PC-9 (cell line): ENCODE results near the gene SLC22A1. TPM values are rescaled to one million over a fixed set of nuclear protein-coding genes. Genes with fewer than 3 reads are reported as not detected.

ENCODE experiments used
- BruUV-seq: library from RNA; stranded (reverse); fragments of 400-500 nt; replicated peaks from 2 replicates; lab custom pipeline; 2021; lab: Mats Ljungman, UMichigan
- CTCF ChIA-PET: fragments of 300-600 bp; sonication (Branson Sonifier 250); formaldehyde crosslinking; loops from one replicate; lab custom pipeline; 2022; ENCODE audit warnings: antibody characterized with exemption; lab: Charles Lee
- POLR2A ChIA-PET: fragments of 300-600 bp; sonication (Branson Sonifier 250); formaldehyde crosslinking; loops from one replicate; lab custom pipeline; 2022; ENCODE audit warnings: antibody characterized with exemption; ENCODE audit not compliant: unreplicated experiment; lab: Charles Lee
- DNase-seq, 2 experiments: peaks; one replicate each; pipeline versions ENCODE4 v3.0.0 to v3.0.0-alpha.2; 2015 to 2022; ENCODE audit warnings: mixed read lengths in 1 of 2
- H2AFZ ChIP-seq: fragments of 200-600 bp; sonication (generic); 2 replicates; pipeline ENCODE4 v1.8.1; 2017; ENCODE audit warnings: antibody characterized with exemption
- H3F3A ChIP-seq: fragments of 200-600 bp; sonication (generic); 2 replicates; pipeline ENCODE4 v1.8.1; 2017; ENCODE audit warnings: antibody characterized with exemption, mild to moderate bottlenecking, low read depth; ENCODE audit not compliant: insufficient read depth
- H3K27ac ChIP-seq: fragments of 200-600 bp; sonication (generic); 2 replicates; pipeline ENCODE4 v1.6.1; 2016; ENCODE audit warnings: mixed run types
- H3K27me3 ChIP-seq: fragments of 200-600 bp; sonication (generic); 2 replicates; pipeline ENCODE4 v1.6.1; 2016; ENCODE audit warnings: low read depth, mixed run types; ENCODE audit not compliant: insufficient read depth
- H3K36me3 ChIP-seq: fragments of 200-600 bp; sonication (generic); 2 replicates; pipeline ENCODE4 v1.6.1; 2016; ENCODE audit warnings: low read depth, mixed run types
- H3K4me1 ChIP-seq: fragments of 200-600 bp; sonication (generic); replicated peaks from 2 replicates; pipeline ENCODE4 v1.6.1; 2016; ENCODE audit warnings: mixed run types; ENCODE audit not compliant: insufficient read depth
- H3K4me2 ChIP-seq: fragments of 200-600 bp; sonication (generic); 2 replicates; pipeline ENCODE4 v1.6.1; 2017; ENCODE audit warnings: mixed run types
- H3K4me3 ChIP-seq: fragments of 200-600 bp; sonication (generic); 2 replicates; pipeline ENCODE4 v1.6.1; 2016; ENCODE audit warnings: mixed run types
- H3K79me2 ChIP-seq: fragments of 200-600 bp; sonication (generic); 2 replicates; pipeline ENCODE4 v1.6.1; 2017; ENCODE audit warnings: low read depth, mixed run types
- H3K9me2 ChIP-seq: fragments of 200-600 bp; sonication (generic); 2 replicates; pipeline ENCODE4 v1.8.1; 2017; ENCODE audit warnings: mild to moderate bottlenecking; ENCODE audit not compliant: insufficient read depth
- H3K9me3 ChIP-seq: fragments of 200-600 bp; sonication (generic); 2 replicates; pipeline ENCODE4 v1.8.1; 2016; ENCODE audit warnings: low read depth; ENCODE audit not compliant: insufficient read depth
- H4K20me1 ChIP-seq: fragments of 200-600 bp; sonication (generic); 2 replicates; pipeline ENCODE4 v1.8.1; 2017; ENCODE audit not compliant: insufficient read depth
- EZH2 ChIP-seq: fragments of 200-600 bp; sonication (generic); IDR thresholded peaks from 2 replicates; pipeline ENCODE4 v1.8.0; 2017; ENCODE audit warnings: antibody characterized with exemption, low read depth
- intact Hi-C: fragments of 100-400 bp; cut with micrococcal nuclease; formaldehyde crosslinking; loops from one replicate; pipeline ENCODE4 v1.10.0; 2022; ENCODE audit not compliant: unreplicated experiment
- total RNA-seq: library from RNA; stranded (reverse); gene quantifications from 2 replicates; pipeline ENCODE4 v1.2.3, GENCODE V29; 2021
- TF ChIP-seq, protein P1 (sequence below): fragments of 200-600 bp; sonication (generic); conservative IDR thresholded peaks from 2 replicates; pipeline ENCODE4 v1.6.1; 2017; ENCODE audit warnings: mixed run types, antibody characterized with exemption, mild to moderate bottlenecking, moderate library complexity

The SLC22A1 gene
- total RNA-seq, 1 experiment from 2014 or later, result not detected

DNA sequence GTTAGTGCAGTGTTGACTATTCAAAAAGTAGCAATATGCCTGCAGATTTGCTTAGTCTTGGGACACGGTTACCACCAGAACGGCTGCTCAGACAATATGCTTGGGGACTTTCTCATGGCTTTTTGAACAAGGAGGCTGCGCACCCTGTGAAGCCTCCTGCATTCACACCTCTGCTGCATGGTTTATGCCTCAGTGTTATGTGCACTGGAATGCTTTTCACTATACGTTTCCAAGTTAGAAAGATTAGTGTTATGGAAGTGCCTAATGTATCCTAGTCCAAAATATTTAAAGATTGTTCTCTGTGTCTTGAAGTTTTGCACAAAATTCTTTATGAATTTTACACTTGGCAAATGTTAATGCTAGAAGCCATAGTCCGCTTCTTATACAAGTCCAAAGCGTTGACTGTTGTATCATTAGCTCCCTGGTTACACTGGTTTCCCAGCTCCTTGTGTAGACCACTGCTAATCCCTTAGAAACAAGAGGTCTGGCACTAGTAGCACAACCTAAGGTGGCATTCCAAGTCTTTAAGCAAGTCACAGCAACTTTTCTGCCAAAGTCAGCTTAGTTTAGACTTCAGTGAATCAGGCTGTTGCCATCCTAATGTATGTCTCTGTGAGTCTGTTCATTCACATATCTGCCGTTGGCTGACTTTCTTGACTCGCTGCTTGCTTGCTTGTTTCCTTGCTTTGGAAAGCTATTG lies 26.3 kb upstream of the SLC22A1 start:
- Histone ChIP-seq H3K27me3 (no peaks in the 10 kb centered on the region), H3F3A (no peaks in the 10 kb centered on the region), H4K20me1 (peaks cover 3% of the 10 kb centered on the region; the same call in 1 of the 2 replicates), H3K9me2 (no peaks in the 10 kb centered on the region), H3K27ac (no peak overlapping the region), H3K4me2 (no peak overlapping the region), H3K79me2 (no peaks in the 10 kb centered on the region), H3K4me1 (no peaks in the 10 kb centered on the region), H2AFZ (no peak overlapping the region), H3K9me3 (no peaks in the 10 kb centered on the region), H3K36me3 (0 out of 2 replicates have a peak, but pooled peaks cover 6% of the 10 kb centered on the region), H3K4me3 (no peak overlapping the region)
- intact Hi-C loops, result no loop called here
- CTCF ChIA-PET, result no interaction called here
- BruUV-seq, result no TSS peak
- no peak for DNase-seq
- POLR2A ChIA-PET, result no interaction called here
- no peak for TF ChIP-seq EZH2

DNA sequence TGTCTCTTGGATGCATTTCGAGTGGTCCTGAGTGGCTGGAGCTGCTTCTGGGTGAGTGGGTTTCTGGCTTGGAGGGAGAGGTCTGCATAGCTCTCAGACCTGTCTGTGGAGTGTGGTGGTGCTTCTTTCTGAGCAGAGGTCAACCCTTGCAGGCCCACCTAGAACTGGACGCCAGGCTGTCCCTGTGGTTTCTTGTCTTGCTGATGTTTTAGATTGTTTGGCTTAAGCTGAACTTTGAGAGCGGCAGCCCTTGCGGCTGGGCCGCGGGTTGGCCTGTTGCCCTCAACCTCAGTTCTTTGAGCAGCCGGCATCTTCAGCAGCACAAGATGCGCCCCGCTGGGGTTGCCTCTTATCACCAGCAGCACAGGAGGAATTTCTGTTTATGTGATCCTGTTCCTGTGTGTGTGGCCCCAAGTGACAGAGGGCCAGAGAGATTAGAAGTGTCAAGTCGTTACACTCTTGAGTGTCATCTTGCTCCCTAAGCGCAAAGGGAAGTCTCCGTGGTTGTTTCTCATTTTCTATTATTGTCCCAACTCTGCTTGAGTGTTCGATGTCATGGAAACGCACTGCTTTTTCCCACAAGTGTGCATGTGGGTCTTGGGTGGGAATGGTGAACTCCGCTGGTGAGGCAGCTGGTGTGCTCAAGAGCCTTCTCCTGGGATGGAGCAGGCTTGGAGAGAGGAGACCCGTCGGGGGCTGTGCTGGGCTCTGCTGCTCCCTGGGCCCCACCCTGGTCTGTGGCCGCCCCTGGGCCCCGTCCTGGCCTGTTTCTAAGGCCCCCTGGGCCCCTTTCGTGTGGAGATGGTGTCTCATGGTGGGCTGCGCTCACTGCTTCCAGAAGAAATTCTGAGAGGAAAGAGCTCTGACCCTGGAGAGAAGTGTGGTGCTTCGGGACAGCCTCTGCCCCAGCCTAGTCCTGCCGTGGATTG lies 20.1 kb upstream of the SLC22A1 start:
- ChIA-PET POLR2A (no interaction called here), CTCF (no interaction called here)
- H3K9me3 ChIP-seq, result no peaks in the 10 kb centered on the region
- H3K4me3 ChIP-seq, result no peak overlapping the region
- H3K79me2 ChIP-seq, result no peaks in the 10 kb centered on the region
- DNase-seq, result no peak
- no TSS peak for BruUV-seq
- H3K4me2 ChIP-seq, result no peak overlapping the region
- H3K4me1 ChIP-seq, result no peaks in the 10 kb centered on the region
- intact Hi-C loops, result no loop called here
- no peaks in the 10 kb centered on the region for H4K20me1 ChIP-seq
- no peaks in the 10 kb centered on the region for H3F3A ChIP-seq
- no peak for TF ChIP-seq EZH2
- TF ChIP-seq, protein P1, sequence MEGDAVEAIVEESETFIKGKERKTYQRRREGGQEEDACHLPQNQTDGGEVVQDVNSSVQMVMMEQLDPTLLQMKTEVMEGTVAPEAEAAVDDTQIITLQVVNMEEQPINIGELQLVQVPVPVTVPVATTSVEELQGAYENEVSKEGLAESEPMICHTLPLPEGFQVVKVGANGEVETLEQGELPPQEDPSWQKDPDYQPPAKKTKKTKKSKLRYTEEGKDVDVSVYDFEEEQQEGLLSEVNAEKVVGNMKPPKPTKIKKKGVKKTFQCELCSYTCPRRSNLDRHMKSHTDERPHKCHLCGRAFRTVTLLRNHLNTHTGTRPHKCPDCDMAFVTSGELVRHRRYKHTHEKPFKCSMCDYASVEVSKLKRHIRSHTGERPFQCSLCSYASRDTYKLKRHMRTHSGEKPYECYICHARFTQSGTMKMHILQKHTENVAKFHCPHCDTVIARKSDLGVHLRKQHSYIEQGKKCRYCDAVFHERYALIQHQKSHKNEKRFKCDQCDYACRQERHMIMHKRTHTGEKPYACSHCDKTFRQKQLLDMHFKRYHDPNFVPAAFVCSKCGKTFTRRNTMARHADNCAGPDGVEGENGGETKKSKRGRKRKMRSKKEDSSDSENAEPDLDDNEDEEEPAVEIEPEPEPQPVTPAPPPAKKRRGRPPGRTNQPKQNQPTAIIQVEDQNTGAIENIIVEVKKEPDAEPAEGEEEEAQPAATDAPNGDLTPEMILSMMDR, result no peak
- no peak overlapping the region for H3K27ac ChIP-seq
- H3K36me3 ChIP-seq, result peaks cover 10% of the 10 kb centered on the region; the same call in 1 of the 2 replicates
- no peaks in the 10 kb centered on the region for H3K9me2 ChIP-seq
- H3K27me3 ChIP-seq, result no peaks in the 10 kb centered on the region
- no peak overlapping the region for H2AFZ ChIP-seq

DNA sequence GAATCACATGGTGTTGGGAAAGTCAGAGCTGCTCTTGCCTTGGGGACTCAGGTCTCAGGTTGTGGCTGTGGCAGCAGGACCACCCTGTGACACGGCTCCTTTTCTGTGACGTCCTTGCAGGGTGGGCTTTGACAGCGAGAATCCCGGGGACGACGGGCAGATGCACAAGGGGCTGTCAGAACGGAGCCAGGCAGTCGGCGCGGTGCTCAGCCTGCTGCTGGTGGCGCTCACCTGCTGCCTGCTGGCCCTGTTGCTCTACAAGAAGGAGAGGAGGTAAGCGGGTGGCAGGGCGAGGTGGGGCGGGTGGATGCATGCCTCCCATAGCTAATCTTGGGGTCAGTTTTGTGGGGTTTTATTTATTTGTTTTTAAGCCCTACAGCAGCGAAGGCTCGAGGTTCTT lies 19.2 kb upstream of the SLC22A1 start:
- Histone ChIP-seq H3K27me3 (no peaks in the 10 kb centered on the region), H3K4me1 (no peaks in the 10 kb centered on the region), H3F3A (no peaks in the 10 kb centered on the region), H3K27ac (no peak overlapping the region), H3K4me3 (no peak overlapping the region), H2AFZ (no peak overlapping the region), H3K9me2 (no peaks in the 10 kb centered on the region), H4K20me1 (no peaks in the 10 kb centered on the region), H3K36me3 (peaks cover 10% of the 10 kb centered on the region; the same call in 1 of the 2 replicates), H3K4me2 (no peak overlapping the region), H3K79me2 (no peaks in the 10 kb centered on the region), H3K9me3 (no peaks in the 10 kb centered on the region)
- ChIA-PET POLR2A (no interaction called here), CTCF (no interaction called here)
- intact Hi-C loops, result no loop called here
- no peak for DNase-seq
- TF ChIP-seq, protein P1, result no peak
- no peak for TF ChIP-seq EZH2
- BruUV-seq, result no TSS peak
